AG04450 (cell line): ENCODE data around the gene MED9. TPM values are rescaled to one million over a fixed set of nuclear protein-coding genes. Genes with fewer than 3 reads are reported as not detected.

Experiments
- CTCF ChIA-PET: fragments of 300-600, 350-600 bp; formaldehyde crosslinking; extraction: SDS; loops from one replicate; lab custom pipeline; 2022; ENCODE audit warnings: antibody characterized with exemption, inconsistent platforms; lab: Charles Lee
- POLR2A ChIA-PET: fragments of 350-600 bp; formaldehyde crosslinking; extraction: SDS; loops from one replicate; lab custom pipeline; 2021; ENCODE audit warnings: antibody characterized with exemption, inconsistent platforms; lab: Yijun Ruan, JAX
- DNase-seq: peaks from one replicate; pipeline ENCODE4 v3.0.0-alpha.2; 2011; ENCODE audit warnings: low read depth, low spot score
- H3K27ac ChIP-seq: one replicate; pipeline ENCODE4 v1.5.1; 2012; ENCODE audit warnings: low read depth, low read length, control low read depth
- H3K27me3 ChIP-seq: one replicate; pipeline ENCODE4 v1.6.0; 2012; ENCODE audit warnings: low read length; ENCODE audit not compliant: control insufficient read depth, insufficient read depth
- H3K4me3 ChIP-seq: 2 replicates; pipeline ENCODE4 v1.5.1; 2011; ENCODE audit warnings: mild to moderate bottlenecking, low read depth, low read length, control low read depth
- H3K9me3 ChIP-seq: 2 replicates; pipeline ENCODE4 v1.5.1; 2012; ENCODE audit warnings: low read length; ENCODE audit not compliant: control insufficient read depth, insufficient read depth
- polyA plus RNA-seq: library from polyadenylated mRNA; depleted of rRNA; stranded (reverse); fragments of >200 nt; gene quantifications from 2 replicates; pipeline ENCODE4 v1.2.3, GENCODE V29; 2011
- TF ChIP-seq, protein P1 (sequence below): IDR thresholded peaks from 2 replicates; pipeline ENCODE4 v1.5.1; 2011; ENCODE audit warnings: low read depth, low read length, control low read depth, inconsistent platforms

The MED9 gene
- polyA plus RNA-seq, 1 experiment = 11.6 TPM

DNA sequence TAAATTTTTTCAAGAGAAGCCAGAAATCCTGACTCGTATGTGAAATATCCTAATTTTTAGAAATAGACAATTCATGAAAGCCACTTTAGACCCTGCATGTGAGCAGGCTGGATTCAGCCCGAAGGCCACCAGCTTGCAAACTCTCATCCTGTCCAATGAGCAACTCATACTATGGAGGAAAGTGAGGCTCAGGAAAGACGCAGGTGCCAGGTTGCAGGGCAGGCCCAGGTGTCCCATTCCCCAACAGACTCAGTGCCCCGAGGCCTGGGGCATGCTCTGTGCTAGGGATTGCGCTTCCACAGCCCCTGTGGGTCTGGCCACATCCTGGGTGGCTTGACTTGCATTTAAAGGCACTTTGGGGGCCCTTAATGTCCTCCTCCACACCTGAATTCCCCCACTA lies 36.1 kb downstream of the MED9 start:
- CTCF ChIA-PET = interaction anchor here (1.3 to 1.4 kb wide), 2 partner anchors 16 to 101 kb away, joined by 3 read pairs; no protein-coding TSS in a partner anchor
- H3K27ac ChIP-seq = no peak overlapping the region
- TF ChIP-seq, protein P1, sequence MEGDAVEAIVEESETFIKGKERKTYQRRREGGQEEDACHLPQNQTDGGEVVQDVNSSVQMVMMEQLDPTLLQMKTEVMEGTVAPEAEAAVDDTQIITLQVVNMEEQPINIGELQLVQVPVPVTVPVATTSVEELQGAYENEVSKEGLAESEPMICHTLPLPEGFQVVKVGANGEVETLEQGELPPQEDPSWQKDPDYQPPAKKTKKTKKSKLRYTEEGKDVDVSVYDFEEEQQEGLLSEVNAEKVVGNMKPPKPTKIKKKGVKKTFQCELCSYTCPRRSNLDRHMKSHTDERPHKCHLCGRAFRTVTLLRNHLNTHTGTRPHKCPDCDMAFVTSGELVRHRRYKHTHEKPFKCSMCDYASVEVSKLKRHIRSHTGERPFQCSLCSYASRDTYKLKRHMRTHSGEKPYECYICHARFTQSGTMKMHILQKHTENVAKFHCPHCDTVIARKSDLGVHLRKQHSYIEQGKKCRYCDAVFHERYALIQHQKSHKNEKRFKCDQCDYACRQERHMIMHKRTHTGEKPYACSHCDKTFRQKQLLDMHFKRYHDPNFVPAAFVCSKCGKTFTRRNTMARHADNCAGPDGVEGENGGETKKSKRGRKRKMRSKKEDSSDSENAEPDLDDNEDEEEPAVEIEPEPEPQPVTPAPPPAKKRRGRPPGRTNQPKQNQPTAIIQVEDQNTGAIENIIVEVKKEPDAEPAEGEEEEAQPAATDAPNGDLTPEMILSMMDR = no peak

GRCh38 chr17:17513626-17514025 lies 36.8 kb downstream of the MED9 start:
- H3K4me3 ChIP-seq = no peak overlapping the region
- TF ChIP-seq, protein P1 = no peak
- no peaks in the 10 kb centered on the region for H3K27me3 ChIP-seq
- H3K27ac ChIP-seq = no peak overlapping the region
- no peak for DNase-seq
- ChIA-PET POLR2A (no interaction called here), CTCF (interaction anchor here (0.9 to 1.4 kb wide), 2 partner anchors 17 to 55 kb away, joined by 3 read pairs; no protein-coding TSS in a partner anchor)
- H3K9me3 ChIP-seq = no peaks in the 10 kb centered on the region; the same call in 1 of the 2 replicates

More for the DNA sequence above, 36.1 kb downstream of the MED9 start:
- H3K9me3 ChIP-seq = no peaks in the 10 kb centered on the region; the same call in 1 of the 2 replicates
- DNase-seq = no peak
- POLR2A ChIA-PET = interaction anchor here (3.1 kb wide), 1 partner anchor 17 kb away, joined by 39 read pairs; the partner anchor contains the start of gene RASD1
- no peaks in the 10 kb centered on the region for H3K27me3 ChIP-seq
- no peak overlapping the region for H3K4me3 ChIP-seq

GRCh38 chr17:17514361-17514992 lies 37.7 kb downstream of the MED9 start:
- ChIA-PET POLR2A (no interaction called here), CTCF (interaction anchor here (0.9 to 1.4 kb wide), 2 partner anchors 18 to 54 kb away, joined by 3 read pairs; no protein-coding TSS in a partner anchor)
- no peak for DNase-seq
- Histone ChIP-seq H3K4me3 (no peak overlapping the region), H3K27ac (no peak overlapping the region), H3K9me3 (no peaks in the 10 kb centered on the region; the same call in 1 of the 2 replicates), H3K27me3 (peaks cover 2% of the 10 kb centered on the region)
- TF ChIP-seq, protein P1 = no peak

DNA sequence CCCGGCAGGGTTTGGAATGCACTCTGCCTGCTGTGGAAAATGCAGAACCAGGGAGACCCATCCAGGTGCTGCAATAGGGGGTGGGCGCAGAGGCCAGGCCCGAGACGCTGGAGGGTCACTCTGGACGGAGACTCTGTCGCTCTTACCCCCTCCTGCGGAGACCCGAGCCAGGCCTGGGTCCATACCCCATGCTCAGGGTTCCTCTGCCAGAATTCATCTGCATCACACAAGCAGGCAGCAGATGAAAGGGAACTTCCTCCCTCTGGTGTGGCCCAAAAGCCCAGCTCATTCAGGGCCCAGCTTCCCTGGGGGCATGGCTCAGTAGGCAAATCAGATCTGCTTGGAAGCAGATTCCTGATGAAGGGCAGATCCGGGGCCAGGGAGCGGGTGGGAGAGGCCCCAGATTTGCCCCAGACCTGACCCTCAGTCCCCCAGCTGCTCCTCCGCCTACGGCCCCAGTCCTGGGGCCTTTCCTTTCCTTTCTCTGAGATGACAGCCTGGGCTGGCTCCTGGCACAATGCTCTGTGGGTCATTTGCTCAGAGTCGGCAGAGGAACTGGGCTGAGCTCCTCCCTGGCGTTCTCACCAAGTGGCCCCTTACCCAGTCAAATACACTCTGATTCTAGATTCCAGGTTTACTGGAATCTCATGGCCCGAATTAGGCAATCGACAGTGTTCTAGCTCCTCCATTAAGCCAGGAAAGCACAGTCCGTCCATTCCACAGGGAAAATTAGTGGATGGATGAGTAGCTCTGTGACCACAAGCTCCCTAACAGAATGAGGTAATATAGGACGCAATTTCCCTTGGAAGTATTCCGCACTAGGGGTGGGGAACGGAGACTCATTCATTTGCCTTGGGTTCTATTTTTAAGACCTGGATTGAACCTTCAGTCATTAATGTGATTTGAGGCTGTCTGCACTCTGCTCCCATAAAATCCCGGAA lies 38.5 kb downstream of the MED9 start:
- Histone ChIP-seq H3K27me3 (peaks cover 2% of the 10 kb centered on the region), H3K9me3 (no peaks in the 10 kb centered on the region; the same call in 1 of the 2 replicates), H3K27ac (no peak overlapping the region), H3K4me3 (no peak overlapping the region)
- DNase-seq = no peak
- ChIA-PET POLR2A (interaction anchor here (1.5 kb wide), 1 partner anchor 19 kb away, joined by 10 read pairs; the partner anchor contains the start of gene RASD1), CTCF (interaction anchor here (1.7 kb wide), 1 partner anchor 18 kb away, joined by 4 read pairs; no protein-coding TSS in a partner anchor)
- TF ChIP-seq, protein P1 = no peak
